Keratinocyte (primary cell): ENCODE data around the gene SNRPD3.

Experiments
- CTCF ChIP-seq, 3 experiments: IDR thresholded peaks in 1 of 3; conservative IDR thresholded peaks in 1 of 3; optimal IDR thresholded peaks in 1 of 3; 2 replicates in 2 of 3; 3 replicates in 1 of 3; pipeline versions ENCODE3 to v1.5.1; 2011; ENCODE audit warnings: low read length in 3 of 3, mild to moderate bottlenecking in 3 of 3, moderate library complexity in 2 of 3, control low read depth in 1 of 3, inconsistent platforms in 1 of 3; ENCODE audit not compliant: insufficient read depth in 2 of 3; ENCODE audit errors: extremely low read depth in 1 of 3
- EZH2 ChIP-seq: IDR thresholded peaks from one replicate; pipeline ENCODE4 v1.6.1; 2012; ENCODE audit warnings: inconsistent platforms, mild to moderate bottlenecking, low read length, moderate library complexity

- TF ChIP-seq CTCF (optimal IDR thresholded peaks at IDR 0.05 in 1 of 3, IDR thresholded peaks at IDR 0.05 in 1 of 3, conservative IDR thresholded peaks at IDR 0.05 in 1 of 3; ENCODE audit: extremely low read depth in 1 of 3, insufficient read depth in 2 of 3, low read length in 3 of 3) (no peak), EZH2 (no peak)
Measured at GRCh38 chr22:24585461-24585860, 29.7 kb downstream of the SNRPD3 start.
